ENCODE measurements around the gene KIF26A.

Gene KIF26A

DNA sequence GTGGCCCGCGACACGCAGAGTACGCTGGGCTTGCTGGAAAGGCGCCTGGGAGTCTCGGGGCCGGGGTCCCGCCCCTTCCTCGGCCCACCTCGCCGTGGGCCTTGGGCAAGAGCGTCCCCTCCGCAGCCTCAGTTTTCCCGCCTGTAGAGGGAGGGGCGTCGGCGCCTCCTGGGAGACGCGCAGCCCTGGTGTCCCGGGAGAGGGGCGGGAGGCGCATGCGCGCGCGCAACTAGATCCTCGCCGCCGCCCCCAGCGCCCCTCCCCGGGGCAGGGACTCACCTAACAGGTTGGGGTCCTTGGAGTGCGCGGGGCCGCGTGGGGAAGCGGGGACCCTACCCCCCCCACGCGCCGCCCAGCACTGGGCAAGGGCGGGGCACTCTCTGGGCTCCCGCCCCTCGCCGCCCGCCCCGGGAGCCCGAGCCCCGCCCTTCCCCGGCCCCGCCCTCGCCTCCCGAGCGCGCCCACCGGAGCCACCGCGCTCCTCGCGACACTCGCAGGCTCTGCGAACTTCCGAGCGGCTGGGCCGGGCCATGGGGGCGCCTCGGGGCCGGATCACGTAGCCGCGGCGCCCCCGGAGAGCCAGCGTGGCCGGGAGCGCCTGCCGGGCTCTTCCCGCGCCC lies at the start of gene KIF26A:
KIF26A (plus strand) TSS at position 490 of the 620 bp plus-strand sequence. CDS start 136 bp downstream, outside the sequence.
- TF ChIP-seq POLR2A (IDR thresholded peaks at IDR 0.05; ENCODE audit: low read length) (no peak), GATA1 (IDR thresholded peaks at IDR 0.05; ENCODE audit: low read depth, low read length) (no peak)
- DNase-seq, result peak; percentile 56 to 76

DNA sequence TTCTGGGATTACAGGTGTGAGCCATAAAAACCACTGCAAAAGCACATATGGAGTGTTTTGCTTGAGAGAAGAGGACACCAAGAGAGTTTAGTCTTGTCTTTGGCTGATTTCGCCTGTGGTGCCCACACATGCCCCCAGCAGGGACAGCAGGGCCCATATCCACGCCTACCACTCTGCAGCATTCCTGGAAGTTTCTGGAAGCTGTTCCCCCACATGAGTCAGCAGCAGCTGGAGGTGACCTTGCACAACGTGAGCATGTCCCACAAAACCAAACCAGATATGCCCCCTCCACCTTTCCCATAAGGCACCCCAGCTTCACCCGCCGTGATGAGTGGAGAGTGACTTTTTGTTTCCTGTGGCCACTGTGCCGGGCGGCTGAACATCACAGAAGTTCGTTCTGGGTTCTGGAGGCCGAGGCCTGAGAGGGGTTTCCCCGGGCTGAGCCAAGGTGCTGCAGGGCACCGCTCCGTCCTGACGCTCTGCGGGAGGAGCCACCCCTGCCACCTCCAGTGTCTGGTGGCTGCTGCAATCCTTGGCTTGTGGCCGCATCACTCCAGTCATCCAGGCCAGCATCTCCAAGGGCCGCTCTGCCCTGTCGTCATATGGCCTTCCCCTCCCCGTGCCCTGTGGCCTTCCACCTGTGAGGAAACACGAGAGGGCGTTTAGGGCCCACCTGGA lies 48.2 kb upstream of the KIF26A start:
- no peak for DNase-seq
- no peak for TF ChIP-seq GATA1 (IDR thresholded peaks at IDR 0.05; ENCODE audit: low read depth, low read length)
- no peak for TF ChIP-seq POLR2A (IDR thresholded peaks at IDR 0.05; ENCODE audit: low read length)

DNA sequence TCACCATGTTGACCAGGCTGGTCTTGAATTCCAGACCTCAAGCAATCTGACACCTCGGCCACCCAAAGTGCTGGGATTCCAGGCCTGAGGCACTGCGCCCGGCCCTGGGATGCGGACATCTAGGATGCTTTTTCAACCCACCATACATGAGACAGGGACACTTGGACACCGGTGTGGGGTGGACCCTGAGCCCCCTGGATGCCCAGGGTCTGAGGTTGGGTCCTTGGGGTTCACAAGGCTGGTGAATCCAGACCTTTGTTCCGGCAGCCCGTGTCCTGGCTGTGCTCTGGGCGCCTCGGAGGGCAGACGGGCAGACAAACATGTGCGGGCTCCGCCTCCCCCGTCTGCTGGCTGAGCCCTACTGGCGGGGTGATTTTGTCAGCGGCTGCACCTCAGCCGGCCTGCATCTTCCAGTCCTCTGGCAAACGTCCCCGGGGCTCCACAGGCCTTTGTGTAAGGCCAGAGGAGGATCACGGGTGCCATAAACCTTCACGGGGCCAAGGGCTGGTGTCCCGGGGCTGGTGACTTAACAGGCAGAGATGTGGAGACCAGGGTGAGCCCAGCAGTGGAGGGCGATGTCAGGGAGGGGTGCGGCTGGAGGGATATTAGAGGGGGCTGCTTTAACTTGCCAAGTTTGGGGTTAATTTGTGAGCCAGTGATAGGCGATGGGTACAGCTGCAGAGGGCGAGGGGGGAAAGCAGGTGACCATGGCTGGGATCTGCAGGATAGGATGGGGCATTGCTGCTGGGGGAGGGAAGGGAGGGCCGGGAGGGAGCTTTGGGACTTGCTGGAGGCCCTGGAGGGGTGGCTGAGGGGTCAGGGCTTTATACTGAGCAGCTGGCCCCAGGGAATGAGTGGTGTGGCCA lies 47.1 kb upstream of the KIF26A start:
- no peak for TF ChIP-seq POLR2A (IDR thresholded peaks at IDR 0.05; ENCODE audit: low read length)
- no peak for TF ChIP-seq GATA1 (IDR thresholded peaks at IDR 0.05; ENCODE audit: low read depth, low read length)
- DNase-seq, result no peak

DNA sequence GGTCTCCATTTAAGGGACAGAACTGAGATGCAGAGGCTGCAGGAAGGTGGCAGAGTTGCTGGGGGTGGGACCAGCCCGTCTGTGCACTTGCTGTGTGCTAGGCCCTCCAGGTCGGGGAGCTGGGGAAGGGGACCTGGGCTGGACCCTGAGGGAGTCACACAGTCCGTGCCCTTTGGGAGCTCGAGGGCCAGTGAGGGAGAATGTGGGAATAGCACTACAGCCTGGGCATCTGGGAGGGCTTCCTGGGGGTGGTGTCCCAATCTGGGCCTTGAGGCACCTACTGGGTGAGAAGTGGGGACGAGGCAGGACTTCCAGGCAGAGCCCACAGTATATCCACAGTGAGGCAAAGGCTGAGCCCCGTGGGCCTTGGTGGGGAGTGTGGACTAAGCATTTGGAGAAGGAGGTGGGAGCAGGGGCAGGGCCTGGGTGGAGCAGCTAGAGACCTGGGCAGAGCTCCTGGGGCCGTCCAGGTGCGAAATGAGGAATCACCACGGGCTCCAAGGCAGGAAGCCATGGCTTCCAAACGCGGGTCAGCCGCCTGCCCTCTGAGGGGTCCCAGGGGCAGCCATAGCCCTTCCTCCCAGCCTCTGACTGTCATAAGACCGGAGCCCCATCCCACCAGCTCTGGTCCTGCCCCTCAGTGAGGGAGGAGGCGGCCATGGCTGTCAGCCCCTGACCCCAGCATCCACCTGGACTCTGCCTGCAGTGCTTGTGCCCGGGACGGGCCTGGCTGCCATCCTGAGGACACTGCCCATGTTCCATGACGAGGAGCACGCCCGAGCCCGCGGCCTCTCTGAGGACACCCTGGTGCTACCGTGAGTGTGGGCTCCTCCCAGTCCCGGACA lies 46.2 kb upstream of the KIF26A start:
- no peak for DNase-seq
- TF ChIP-seq GATA1 (IDR thresholded peaks at IDR 0.05; ENCODE audit: low read depth, low read length), result no peak
- no peak for TF ChIP-seq POLR2A (IDR thresholded peaks at IDR 0.05; ENCODE audit: low read length)

DNA sequence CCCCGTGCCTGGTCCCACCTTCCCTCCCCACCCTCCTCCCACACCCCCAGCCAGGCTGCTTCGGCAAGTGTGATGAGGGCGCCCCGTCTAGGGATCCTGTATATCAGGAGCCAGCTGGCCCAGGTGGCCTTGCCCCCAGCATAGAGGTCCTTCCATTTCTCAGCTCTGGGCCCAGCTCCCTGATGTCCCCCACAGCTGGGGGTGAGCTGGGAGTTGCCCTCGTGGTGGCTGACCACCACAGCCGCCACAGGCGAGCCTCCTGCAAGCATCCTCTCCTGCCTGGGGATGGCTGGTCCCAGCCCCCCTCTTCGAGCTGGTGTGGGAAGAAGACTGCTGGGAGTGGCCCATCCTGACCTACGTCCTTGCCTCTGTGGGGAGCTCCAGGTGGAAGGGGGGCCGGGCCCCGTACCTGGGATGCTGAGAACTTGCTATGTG lies 45.4 kb upstream of the KIF26A start:
- DNase-seq, result no peak
- TF ChIP-seq GATA1 (IDR thresholded peaks at IDR 0.05; ENCODE audit: low read depth, low read length), result no peak
- TF ChIP-seq POLR2A (IDR thresholded peaks at IDR 0.05; ENCODE audit: low read length), result no peak

DNA sequence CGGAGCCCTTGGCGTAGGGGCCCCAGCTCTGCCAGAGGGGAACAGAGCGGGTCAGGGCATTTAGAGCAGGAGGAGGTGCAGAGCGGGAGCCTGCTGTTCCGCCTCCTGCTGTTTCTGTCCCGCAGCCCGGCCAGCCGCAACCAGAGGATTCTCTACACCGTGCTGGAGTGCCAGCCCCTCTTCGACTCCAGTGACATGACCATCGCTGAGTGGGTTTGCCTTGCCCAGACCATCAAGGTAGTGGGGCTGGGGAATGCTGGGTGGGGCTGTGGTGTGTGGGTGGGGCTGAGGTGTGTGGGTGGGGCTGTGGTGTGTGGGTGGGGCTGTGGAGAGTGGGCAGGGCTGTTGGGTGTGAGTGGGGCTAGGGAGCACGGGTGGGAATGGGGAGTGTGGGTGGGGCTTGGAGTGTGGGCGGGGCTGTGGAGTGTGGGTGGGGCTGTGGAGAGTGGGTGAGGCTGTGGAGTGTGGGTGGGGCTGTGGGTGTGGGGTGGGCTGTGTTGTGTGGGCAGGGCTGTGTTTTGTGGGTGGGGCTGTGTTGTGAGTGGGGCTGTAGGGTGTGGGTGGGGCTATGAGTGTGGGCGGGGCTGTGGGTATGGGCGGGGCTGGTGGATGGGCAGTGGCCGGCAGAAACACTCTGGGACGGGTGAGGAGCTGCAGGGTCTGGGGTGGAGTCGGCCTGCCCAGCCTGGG lies 44.9 kb upstream of the KIF26A start:
- peak in 1 of 2 experiments; percentile 36 for DNase-seq

DNA sequence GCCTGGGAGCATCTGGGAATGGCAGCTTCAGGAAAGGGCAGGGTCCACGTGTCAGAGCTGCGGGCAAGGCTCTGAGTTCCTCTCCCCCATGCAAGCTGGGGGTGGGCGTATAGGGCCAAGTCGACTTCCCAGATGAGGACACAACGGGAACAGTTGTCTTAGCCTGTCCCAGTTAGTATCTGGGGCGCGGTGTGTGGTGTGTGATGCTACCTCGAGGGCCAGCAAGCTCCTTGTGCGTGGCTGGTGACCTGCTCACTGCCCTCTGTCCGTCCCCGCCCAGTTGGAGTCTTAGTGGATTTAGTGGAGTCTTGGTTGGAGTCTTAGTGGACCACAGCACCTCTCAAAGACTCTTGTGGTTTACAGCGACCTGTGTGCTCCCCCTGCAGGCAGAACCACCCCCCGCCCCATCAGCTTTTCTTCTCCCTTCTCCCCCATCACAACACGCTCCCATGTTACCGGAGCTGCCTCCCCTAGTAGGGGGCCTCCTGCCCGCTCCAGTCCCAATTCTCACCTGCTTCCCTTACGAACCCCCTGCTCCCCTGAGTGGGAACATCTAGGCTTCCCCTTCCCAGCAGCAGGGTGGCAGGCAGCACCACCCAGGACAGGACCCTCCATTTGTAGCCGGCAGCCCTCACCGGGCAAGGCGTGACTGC lies 44.2 kb upstream of the KIF26A start:
- DNase-seq, result no peak
- TF ChIP-seq GATA1 (IDR thresholded peaks at IDR 0.05; ENCODE audit: low read depth, low read length), result no peak
- TF ChIP-seq POLR2A (IDR thresholded peaks at IDR 0.05; ENCODE audit: low read length), result no peak

More for the DNA sequence above, 44.9 kb upstream of the KIF26A start:
- TF ChIP-seq GATA1 (IDR thresholded peaks at IDR 0.05; ENCODE audit: low read depth, low read length) (no peak), POLR2A (IDR thresholded peaks at IDR 0.05; ENCODE audit: low read length) (no peak)

DNA sequence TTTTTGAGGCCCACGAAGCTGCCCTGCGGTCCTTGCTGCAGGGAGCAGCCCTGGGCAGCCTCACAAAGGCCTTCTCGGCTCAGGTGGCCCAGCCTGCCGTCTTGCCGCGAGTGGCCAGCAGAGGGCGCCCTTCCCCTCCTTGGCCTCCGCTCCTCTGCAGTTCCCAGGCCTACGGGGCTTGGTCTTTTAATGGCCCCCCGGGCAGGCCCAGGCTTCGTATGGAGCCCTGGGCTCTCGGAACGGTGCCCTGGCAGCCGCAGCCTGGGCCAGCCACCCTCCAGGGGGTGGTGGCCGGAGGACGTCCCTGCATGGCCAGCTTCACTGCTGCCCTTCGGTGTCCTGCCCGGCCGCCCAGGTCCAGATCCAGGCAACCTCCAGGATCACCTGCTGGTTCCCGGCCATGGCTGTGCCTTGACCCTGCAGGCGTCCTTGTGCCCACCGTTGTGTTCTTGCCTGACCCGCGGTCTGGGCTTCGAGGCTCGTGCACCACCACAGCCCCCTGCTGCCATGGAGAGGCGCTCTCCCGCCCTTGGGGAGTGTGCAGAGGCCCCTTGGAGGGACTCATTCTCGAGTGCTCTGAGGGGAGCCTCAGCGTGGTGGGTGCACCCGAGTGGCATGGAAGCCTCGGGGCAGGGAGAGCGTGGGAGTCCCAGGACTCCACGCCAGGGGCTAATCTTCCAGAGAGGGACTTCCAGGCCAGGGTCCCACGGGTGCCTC lies 43.5 kb upstream of the KIF26A start:
- peak; percentile 58 to 80 for DNase-seq
- TF ChIP-seq POLR2A (IDR thresholded peaks at IDR 0.05; ENCODE audit: low read length) (no peak), GATA1 (IDR thresholded peaks at IDR 0.05; ENCODE audit: low read depth, low read length) (no peak)

DNA sequence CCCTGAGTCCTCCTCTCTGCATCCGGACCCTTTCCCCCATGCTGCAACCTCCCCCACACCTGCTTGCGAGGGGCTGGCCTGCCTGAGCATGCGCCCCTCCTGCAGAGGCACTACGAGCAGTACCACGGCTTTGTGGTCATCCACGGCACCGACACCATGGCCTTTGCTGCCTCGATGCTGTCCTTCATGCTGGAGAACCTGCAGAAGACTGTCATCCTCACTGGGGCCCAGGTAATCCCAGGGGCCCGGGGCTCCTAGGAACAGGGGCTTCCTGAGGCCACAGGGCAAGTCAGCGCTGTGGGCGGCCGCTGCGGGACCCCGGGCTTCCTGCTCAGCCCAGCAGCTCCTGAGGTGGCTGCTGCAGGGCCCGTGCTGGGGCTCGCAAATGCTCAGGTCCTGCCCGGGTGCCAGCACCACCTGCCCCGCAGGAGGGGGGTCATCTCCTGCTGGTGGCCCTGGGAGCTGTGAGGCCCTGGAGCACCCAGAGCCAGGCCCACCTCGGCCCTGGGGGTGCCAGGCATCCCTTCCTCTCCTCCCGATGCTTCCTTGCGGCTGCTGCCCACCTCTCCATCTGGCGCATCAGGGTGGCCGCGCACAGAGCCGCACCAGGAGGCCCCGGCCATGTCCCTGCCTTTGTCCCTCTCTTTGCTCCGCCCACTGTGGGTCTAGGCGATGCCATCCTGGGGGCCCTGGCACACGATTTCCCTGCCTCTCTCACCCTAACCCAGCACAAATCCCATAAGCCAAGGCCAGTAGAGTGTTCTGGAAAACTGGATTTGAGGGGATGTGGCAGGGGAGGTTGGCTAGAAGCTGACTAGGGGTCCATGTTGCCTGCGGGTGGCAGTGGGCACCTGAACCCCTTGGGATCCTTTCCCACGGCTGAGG lies 42.7 kb upstream of the KIF26A start:
- DNase-seq, result no peak
- TF ChIP-seq POLR2A (IDR thresholded peaks at IDR 0.05; ENCODE audit: low read length), result no peak
- no peak for TF ChIP-seq GATA1 (IDR thresholded peaks at IDR 0.05; ENCODE audit: low read depth, low read length)

DNA sequence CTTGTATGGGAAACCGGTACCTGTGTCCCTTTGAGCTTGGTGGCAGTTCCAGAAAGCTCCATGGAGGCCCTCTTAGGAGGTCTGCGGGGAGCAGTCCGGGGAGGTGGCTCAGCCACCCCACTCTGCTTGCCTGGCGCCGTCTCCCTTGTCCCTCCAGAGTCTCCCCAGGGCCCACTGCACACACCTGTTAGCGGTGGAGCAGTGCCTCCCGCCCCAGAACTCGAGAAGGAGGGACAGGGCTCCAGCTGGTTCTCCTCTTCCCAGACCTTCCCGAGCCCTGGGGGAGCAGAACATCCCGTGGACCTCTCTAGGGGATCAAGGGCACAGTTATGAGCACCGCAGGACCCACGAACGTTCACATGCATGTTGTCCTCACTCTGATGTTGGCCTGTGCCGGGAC lies 42.1 kb upstream of the KIF26A start:
- no peak for TF ChIP-seq GATA1 (IDR thresholded peaks at IDR 0.05; ENCODE audit: low read depth, low read length)
- no peak for TF ChIP-seq POLR2A (IDR thresholded peaks at IDR 0.05; ENCODE audit: low read length)
- DNase-seq, result no peak
